ENCODE data around the gene RERE.

RERE gene

DNA sequence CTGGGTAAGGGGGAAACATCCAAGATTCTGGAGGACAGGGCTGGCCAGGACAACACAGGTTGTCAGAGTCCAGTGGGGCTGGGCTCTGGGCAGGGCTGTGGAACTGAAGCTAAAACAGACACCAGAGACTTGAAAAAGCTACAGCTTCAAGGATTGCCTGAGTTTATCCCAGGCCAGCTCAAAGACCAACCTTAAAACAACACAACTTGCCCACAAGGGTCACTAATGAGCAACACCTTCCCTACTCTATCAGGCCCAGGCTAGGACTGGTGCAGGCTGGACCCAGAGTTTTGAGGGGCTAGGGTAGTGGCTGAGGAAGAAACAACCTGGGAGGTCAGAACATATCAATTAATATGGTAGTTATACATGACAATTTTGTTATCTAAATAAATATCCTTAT is 338.9 kb downstream of the RERE start:
- Histone ChIP-seq H3K27ac (ENCODE audit: low read depth, low read length) (no peak overlapping the region), H3K9me3 (ENCODE audit: insufficient read depth, low read length) (no peaks in the 10 kb centered on the region)

DNA sequence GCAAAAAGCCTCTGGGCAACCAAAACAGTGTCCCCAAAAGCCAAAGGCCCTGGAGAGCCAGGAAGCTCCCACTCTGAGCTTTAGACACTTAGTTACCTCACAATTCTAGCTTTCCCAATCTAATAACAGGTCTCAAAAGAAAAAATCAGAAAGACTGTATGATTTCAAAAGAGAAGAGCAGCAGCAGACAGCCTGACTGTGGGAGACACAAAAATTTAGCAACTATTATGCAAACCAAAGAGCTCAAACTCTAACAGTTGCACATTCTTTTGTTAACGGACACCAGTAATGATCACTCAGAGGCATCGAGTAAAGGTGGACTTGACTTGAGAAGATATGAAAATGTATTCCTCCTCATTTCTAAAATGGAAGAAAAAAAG is 339.5 kb downstream of the RERE start:
- Histone ChIP-seq H3K9me2 (replicated peaks; ENCODE audit: insufficient read depth, low read length) (no peaks in the 10 kb centered on the region), H2AFZ (ENCODE audit: low read depth, low read length, severe bottlenecking) (no peak overlapping the region), H3K27ac (ENCODE audit: low read depth, low read length) (peak overlapping the region; percentile 12; the same call in 1 of the 2 replicates), H3K27me3 (ENCODE audit: low read length) (no peaks in the 10 kb centered on the region), H3K9ac (ENCODE audit: low read length) (no peak overlapping the region), H3K79me2 (ENCODE audit: insufficient read depth, low read length) (peaks cover 52% of the 10 kb centered on the region), H3K36me3 (ENCODE audit: low read length) (no peaks in the 10 kb centered on the region), H3K9me3 (ENCODE audit: insufficient read depth, low read length) (no peaks in the 10 kb centered on the region), H3K4me2 (ENCODE audit: low read depth, low read length, poor library complexity, severe bottlenecking) (peak overlapping the region; percentile 23), H3F3A (ENCODE audit: insufficient read depth) (peaks cover 26% of the 10 kb centered on the region), H3K4me3 (ENCODE audit: insufficient read depth, low read length, poor library complexity, severe bottlenecking) (no peak overlapping the region), H4K20me1 (ENCODE audit: low read depth, low read length) (no peaks in the 10 kb centered on the region)
- TF ChIP-seq EZH2phosphoT487 (conservative IDR thresholded peaks at IDR 0.05; ENCODE audit: low read length): no peak
- TF ChIP-seq, protein P1, sequence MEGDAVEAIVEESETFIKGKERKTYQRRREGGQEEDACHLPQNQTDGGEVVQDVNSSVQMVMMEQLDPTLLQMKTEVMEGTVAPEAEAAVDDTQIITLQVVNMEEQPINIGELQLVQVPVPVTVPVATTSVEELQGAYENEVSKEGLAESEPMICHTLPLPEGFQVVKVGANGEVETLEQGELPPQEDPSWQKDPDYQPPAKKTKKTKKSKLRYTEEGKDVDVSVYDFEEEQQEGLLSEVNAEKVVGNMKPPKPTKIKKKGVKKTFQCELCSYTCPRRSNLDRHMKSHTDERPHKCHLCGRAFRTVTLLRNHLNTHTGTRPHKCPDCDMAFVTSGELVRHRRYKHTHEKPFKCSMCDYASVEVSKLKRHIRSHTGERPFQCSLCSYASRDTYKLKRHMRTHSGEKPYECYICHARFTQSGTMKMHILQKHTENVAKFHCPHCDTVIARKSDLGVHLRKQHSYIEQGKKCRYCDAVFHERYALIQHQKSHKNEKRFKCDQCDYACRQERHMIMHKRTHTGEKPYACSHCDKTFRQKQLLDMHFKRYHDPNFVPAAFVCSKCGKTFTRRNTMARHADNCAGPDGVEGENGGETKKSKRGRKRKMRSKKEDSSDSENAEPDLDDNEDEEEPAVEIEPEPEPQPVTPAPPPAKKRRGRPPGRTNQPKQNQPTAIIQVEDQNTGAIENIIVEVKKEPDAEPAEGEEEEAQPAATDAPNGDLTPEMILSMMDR (IDR thresholded peaks at IDR 0.05; ENCODE audit: insufficient read depth, low read length, poor library complexity, severe bottlenecking): no peak

More for the DNA sequence above, 338.9 kb downstream of the RERE start:
- no peaks in the 10 kb centered on the region for H4K20me1 ChIP-seq (ENCODE audit: low read depth, low read length)
- H2AFZ ChIP-seq (ENCODE audit: low read depth, low read length, severe bottlenecking): no peak overlapping the region
- no peak overlapping the region for H3K4me2 ChIP-seq (ENCODE audit: low read depth, low read length, poor library complexity, severe bottlenecking)
- H3K4me3 ChIP-seq (ENCODE audit: insufficient read depth, low read length, poor library complexity, severe bottlenecking): no peak overlapping the region
- H3K36me3 ChIP-seq (ENCODE audit: low read length): no peaks in the 10 kb centered on the region
- no peaks in the 10 kb centered on the region for H3K9me2 ChIP-seq (replicated peaks; ENCODE audit: insufficient read depth, low read length)
- H3F3A ChIP-seq (ENCODE audit: insufficient read depth): peaks cover 26% of the 10 kb centered on the region
- H3K79me2 ChIP-seq (ENCODE audit: insufficient read depth, low read length): peaks cover 54% of the 10 kb centered on the region
- no peak for TF ChIP-seq EZH2phosphoT487 (conservative IDR thresholded peaks at IDR 0.05; ENCODE audit: low read length)
- TF ChIP-seq, protein P1 (IDR thresholded peaks at IDR 0.05; ENCODE audit: insufficient read depth, low read length, poor library complexity, severe bottlenecking): no peak
- no peak overlapping the region for H3K9ac ChIP-seq (ENCODE audit: low read length)
- H3K27me3 ChIP-seq (ENCODE audit: low read length): no peaks in the 10 kb centered on the region

DNA sequence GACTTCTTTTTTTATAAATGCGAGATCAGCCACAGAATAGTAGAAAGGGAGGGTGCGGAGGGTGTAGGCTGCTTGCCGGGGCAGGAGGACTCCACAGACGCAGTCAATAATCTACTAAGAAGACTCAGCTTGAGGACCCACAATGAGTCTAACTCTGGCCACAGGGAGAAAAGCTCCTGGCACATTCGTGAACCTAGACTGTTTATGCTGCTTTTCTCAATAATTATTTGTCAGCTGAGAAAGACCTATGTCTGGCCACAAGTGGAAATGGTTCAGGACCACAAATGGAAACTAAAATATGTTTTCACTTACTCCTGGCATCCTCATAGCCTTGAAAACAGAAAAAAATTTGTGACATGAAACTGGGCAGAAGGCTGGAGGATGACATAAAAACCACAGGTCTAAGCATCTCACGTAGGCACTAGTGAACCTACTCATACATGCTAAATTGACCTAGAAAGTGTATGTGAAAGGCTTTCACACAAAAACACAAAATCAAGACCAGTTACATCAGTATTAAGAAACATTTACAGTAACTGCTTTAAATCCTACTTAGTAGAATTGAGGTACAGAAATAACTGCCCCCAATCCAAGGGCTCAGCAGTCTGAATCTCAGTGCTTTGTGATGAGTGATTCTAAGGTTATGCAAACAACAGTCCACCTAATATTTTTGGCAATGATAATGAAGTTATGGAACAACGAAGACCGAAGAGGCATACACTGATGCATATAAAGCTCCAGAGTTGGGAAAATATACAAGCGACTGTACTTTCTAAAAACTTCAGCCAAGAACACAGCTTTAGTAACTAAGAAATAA is 340.1 kb downstream of the RERE start:
- Histone ChIP-seq H3K9me3 (ENCODE audit: insufficient read depth, low read length) (no peaks in the 10 kb centered on the region), H4K20me1 (ENCODE audit: low read depth, low read length) (no peaks in the 10 kb centered on the region), H3K4me3 (ENCODE audit: insufficient read depth, low read length, poor library complexity, severe bottlenecking) (no peak overlapping the region), H3K9me2 (replicated peaks; ENCODE audit: insufficient read depth, low read length) (no peaks in the 10 kb centered on the region), H3K4me2 (ENCODE audit: low read depth, low read length, poor library complexity, severe bottlenecking) (peak overlapping the region; percentile 23), H3K79me2 (ENCODE audit: insufficient read depth, low read length) (peaks cover 52% of the 10 kb centered on the region), H3K9ac (ENCODE audit: low read length) (no peak overlapping the region), H2AFZ (ENCODE audit: low read depth, low read length, severe bottlenecking) (no peak overlapping the region), H3F3A (ENCODE audit: insufficient read depth) (peaks cover 26% of the 10 kb centered on the region), H3K36me3 (ENCODE audit: low read length) (no peaks in the 10 kb centered on the region), H3K27ac (ENCODE audit: low read depth, low read length) (peak overlapping the region; percentile 12), H3K27me3 (ENCODE audit: low read length) (no peaks in the 10 kb centered on the region)
- TF ChIP-seq, protein P1 (IDR thresholded peaks at IDR 0.05; ENCODE audit: insufficient read depth, low read length, poor library complexity, severe bottlenecking): no peak
- TF ChIP-seq EZH2phosphoT487 (conservative IDR thresholded peaks at IDR 0.05; ENCODE audit: low read length): no peak

All from SU-DHL-6 (cell line).